Large intestine (tissue), 3 donors: Measurements from ENCODE around the gene DCP1B. TPM values are rescaled to one million over a fixed set of nuclear protein-coding genes. Genes with fewer than 3 reads are reported as not detected.

ENCODE experiments used
- DNase-seq, 2 donors: peaks; one replicate each; pipeline versions ENCODE4 v3.0.0 to v3.0.0-alpha.2; 2013
- H3K27ac ChIP-seq: one replicate; pipeline ENCODE4 v1.5.1; 2013; ENCODE audit warnings: low read length
- H3K27me3 ChIP-seq: 2 replicates; pipeline ENCODE4 v1.6.1; 2013; ENCODE audit warnings: low read length; ENCODE audit not compliant: control insufficient read depth, insufficient read depth
- H3K36me3 ChIP-seq: 2 replicates; pipeline ENCODE4 v1.6.1; 2013; ENCODE audit warnings: low read length; ENCODE audit not compliant: control insufficient read depth, insufficient read depth
- H3K4me1 ChIP-seq: one replicate; pipeline ENCODE4 v1.6.1; 2013; ENCODE audit warnings: low read length; ENCODE audit not compliant: control insufficient read depth, insufficient read depth
- H3K4me3 ChIP-seq: one replicate; pipeline ENCODE4 v1.5.1; 2013; ENCODE audit warnings: low read length
- H3K9me3 ChIP-seq: one replicate; pipeline ENCODE4 v1.6.1; 2013; ENCODE audit warnings: mild to moderate bottlenecking, low read depth, low read length, moderate library complexity; ENCODE audit not compliant: control insufficient read depth
- WGBS: methylation state at CpG from one replicate; pipeline ENCODE4 v1.1.5; 2013; ENCODE audit warnings: low lambda C conversion rate; ENCODE audit not compliant: insufficient coverage; 5-methylcytosine and 5-hydroxymethylcytosine counted together
- polyA plus RNA-seq: library from polyadenylated mRNA; unstranded; fragments of 120-200 nt; gene quantifications from one replicate; pipeline ENCODE4 v1.2.1, GENCODE V29; 2013

The DCP1B gene
- polyA plus RNA-seq, 1 donor = 17.2 TPM

DNA sequence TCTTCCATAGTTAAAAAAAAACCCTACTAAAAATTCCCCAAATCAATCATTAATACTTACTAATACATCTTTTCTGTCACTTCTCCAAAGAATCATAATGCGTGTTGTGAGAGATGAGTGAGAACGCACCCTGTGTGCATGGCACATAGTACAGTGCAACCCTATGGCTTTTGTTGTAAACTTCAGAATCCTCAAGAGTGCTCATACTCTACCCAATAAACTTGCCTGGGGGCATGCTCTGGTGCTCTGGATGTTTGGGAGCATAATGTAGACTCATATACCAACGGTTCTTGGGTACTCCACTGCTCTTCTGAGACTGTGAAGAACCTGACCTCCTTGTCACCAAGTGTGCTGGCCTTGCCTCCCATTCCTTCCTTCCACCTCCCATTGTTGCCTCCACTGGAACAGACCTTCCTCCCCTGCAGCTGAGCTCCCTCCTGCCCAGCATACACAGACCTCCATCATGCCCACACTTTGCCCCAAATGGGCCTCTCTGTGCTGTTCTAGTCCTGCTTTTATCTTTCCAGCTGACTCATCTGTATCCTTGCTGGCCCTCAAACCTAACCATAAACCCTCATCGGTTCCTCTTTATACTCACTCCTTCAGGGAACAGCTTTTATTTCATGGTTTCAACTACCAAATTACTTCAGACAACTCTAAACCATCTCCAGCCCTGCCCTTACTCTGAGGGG lies 8.9 kb downstream of the DCP1B start:
- no peaks in the 10 kb centered on the region for H3K27me3 ChIP-seq
- H3K36me3 ChIP-seq = peaks cover 16% of the 10 kb centered on the region
- no peaks in the 10 kb centered on the region for H3K9me3 ChIP-seq
- H3K27ac ChIP-seq = no peak overlapping the region
- no peak for DNase-seq
- no peak overlapping the region for H3K4me3 ChIP-seq
- 67% methylated on average over 1 of the region's 4 CpGs for WGBS
- H3K4me1 ChIP-seq = peaks cover 13% of the 10 kb centered on the region

DNA sequence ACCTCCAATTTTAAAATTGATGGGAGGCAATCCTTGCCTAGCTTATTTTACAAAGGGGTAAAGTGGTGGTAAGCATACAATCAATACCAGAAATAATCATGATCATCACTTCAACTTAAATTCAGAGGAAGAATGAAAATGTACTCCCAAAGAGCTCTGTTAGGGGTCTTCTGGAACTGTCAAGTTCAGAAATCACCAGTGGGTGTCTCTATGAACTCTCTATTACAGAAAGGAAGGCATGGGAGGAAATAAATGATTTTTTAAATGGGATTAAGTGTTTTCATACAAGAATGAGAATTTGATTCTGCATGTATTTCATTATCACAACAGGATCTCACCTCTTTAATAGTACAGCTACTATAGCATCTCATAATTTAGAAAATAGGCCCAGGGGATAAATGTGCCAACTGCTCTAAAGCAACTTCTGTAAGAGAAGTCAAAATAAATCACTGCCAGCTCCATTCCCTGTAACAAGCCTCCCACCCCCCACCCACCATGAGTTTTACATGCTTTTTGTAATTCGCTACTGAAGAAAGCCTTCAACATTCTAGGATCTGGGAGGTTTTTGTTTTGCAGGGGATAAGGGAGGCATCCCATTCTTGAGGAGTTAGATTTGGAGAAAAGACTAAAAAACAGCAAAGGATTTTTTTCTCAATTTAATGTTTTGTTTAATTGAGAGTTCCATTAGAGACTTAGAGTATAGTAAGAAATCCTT lies 9.7 kb downstream of the DCP1B start:
- Histone ChIP-seq H3K36me3 (peaks cover 16% of the 10 kb centered on the region), H3K27me3 (no peaks in the 10 kb centered on the region), H3K4me1 (peaks cover 13% of the 10 kb centered on the region), H3K27ac (peak overlapping the region; percentile 62), H3K4me3 (no peak overlapping the region), H3K9me3 (no peaks in the 10 kb centered on the region)
- no peak for DNase-seq
- WGBS = no CpG with 5 or more reads among the region's 1 CpG

DNA sequence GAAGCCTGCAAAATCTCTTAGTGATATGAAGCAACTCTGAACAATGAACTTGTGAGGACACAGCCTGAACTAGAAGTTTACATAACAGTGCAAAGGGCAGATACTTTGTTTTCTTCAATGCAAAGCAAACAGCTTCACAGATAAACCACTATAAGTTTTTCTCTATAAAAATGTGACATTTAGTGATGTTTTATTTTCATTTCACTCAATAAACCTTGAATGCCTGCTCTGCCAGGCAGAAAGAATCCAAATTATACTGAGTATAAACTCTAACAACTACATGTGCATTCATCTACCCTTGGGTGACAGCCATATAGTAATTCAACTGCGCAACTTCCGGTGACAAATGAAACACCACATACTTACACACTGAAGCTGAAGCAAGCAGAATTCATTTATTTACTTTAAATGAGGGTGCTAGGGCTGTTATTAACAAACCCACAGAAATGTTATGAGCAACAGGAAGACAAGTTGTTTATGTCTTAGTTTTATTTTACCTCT lies 10.3 kb downstream of the DCP1B start:
- no peak overlapping the region for H3K4me3 ChIP-seq
- no CpG with 5 or more reads among the region's 2 CpGs for WGBS
- no peaks in the 10 kb centered on the region for H3K27me3 ChIP-seq
- peak overlapping the region; percentile 62 for H3K27ac ChIP-seq
- peaks cover 22% of the 10 kb centered on the region for H3K36me3 ChIP-seq
- DNase-seq = peak; percentile 42 to 85
- H3K9me3 ChIP-seq = no peaks in the 10 kb centered on the region
- peaks cover 13% of the 10 kb centered on the region for H3K4me1 ChIP-seq

DNA sequence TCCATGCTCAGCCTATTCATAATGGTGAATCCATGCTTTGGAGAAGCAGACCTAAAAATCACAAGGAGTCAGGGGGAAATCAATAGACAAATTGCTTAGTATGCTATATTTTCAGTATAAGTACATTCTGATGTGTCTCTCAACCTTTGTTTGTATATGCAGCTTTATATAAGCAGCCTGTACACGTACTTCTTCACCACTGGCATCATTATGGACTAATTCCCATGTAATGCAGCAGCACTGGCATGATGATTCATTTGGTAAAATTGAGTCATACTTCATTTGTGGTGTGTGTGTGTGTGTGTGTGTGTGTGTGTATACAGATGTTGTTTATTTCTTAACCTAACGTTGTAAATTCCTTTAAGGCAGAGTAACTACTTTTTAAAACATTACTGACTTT lies 10.9 kb downstream of the DCP1B start:
- DNase-seq = no peak
- Histone ChIP-seq H3K27me3 (no peaks in the 10 kb centered on the region), H3K4me3 (no peak overlapping the region), H3K36me3 (peaks cover 26% of the 10 kb centered on the region), H3K9me3 (no peaks in the 10 kb centered on the region), H3K27ac (peak overlapping the region; percentile 62), H3K4me1 (peaks cover 13% of the 10 kb centered on the region)
- WGBS = 71% methylated on average over 1 of the region's 2 CpGs

DNA sequence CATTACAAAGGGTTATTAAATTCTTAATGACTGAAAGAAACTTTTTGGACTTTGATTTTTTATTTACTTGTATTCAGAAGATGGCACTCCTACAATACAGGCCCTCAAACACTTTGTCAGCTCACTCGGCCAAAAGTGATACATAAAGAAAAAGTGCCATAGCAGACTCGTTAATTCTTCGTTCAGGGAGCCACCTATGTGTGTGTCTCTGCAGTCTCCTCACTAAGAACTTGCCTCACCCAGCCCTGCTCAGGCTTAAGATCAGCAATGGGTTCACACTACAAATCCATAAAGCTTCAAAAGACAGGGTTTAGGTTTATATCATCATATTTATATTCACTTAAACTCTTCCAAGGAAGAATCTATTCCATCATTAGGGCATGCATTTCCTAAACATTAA lies 11.5 kb downstream of the DCP1B start:
- Histone ChIP-seq H3K9me3 (no peaks in the 10 kb centered on the region), H3K27me3 (no peaks in the 10 kb centered on the region), H3K27ac (no peak overlapping the region), H3K4me1 (peaks cover 13% of the 10 kb centered on the region), H3K36me3 (peaks cover 31% of the 10 kb centered on the region), H3K4me3 (no peak overlapping the region)
- 88% methylated on average over 3 of the region's 3 CpGs for WGBS
- DNase-seq = no peak

DNA sequence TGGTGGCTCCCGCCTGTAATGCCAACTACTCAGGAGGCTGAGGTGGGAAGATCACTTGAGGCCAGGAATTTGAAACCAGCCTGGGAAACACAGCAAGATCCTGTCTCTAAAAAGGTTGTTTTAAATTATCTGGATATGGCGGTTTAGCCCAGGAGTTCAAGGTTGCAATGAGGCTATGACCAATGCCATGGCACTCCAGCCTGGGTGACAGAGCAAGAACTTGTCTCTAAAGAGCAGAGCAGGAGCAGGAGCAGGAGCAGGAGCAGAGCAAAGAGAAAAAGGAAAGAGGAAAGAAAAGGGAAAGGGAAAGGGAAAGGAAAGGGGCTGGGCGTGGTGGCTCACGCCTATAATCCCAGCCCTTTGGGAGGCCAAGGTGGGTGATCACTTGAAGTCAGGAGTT lies 15.1 kb downstream of the DCP1B start:
- H3K27me3 ChIP-seq = no peaks in the 10 kb centered on the region
- no peak for DNase-seq
- H3K9me3 ChIP-seq = peaks cover 20% of the 10 kb centered on the region
- H3K4me1 ChIP-seq = peaks cover 9% of the 10 kb centered on the region
- H3K27ac ChIP-seq = no peak overlapping the region
- no CpG with 5 or more reads among the region's 4 CpGs for WGBS
- H3K4me3 ChIP-seq = no peak overlapping the region
- peaks cover 39% of the 10 kb centered on the region for H3K36me3 ChIP-seq

DNA sequence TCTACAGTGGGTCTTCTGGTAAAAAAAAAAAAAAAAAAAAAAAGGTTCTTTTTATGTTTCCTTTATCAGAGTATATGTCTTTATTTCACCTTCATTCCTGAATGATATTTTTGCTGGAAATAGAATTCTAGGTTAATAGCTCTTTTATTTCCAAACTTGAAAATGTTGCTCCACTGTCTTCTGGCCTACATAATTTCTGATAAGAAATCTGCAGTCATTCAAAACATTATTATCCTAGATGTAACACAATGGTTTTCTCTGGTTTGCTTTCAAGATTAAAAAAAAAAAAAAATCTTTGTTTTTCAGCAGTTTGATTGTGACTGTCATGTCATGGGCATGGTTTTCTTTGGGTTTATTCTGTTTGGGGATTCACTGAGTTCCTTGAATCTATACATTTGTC lies 19.5 kb downstream of the DCP1B start:
- H3K36me3 ChIP-seq = peaks cover 28% of the 10 kb centered on the region
- peaks cover 20% of the 10 kb centered on the region for H3K9me3 ChIP-seq
- no peak for DNase-seq
- H3K27ac ChIP-seq = no peak overlapping the region
- no peaks in the 10 kb centered on the region for H3K27me3 ChIP-seq
- no peak overlapping the region for H3K4me3 ChIP-seq
- H3K4me1 ChIP-seq = no peaks in the 10 kb centered on the region

DNA sequence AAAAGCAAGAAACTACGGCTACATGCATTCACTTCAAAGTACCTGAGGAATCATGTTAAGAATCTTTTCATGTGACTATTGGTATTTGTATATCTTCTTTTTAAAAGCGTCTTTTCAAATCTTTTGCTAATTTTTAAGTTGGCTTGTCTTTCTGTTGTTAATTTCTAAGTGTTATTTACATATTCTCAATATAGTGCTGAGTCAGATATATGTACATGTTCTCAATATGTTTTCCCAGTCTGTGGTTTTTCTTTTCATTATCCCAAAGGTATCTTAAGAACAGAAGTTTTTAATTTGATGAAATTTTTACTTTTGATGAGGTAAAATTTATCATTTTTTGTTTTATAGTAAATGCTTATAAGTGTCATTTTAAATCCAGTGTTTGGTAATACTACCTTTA lies 24.0 kb downstream of the DCP1B start:
- Histone ChIP-seq H3K4me1 (peaks cover 10% of the 10 kb centered on the region), H3K4me3 (no peak overlapping the region), H3K36me3 (no peaks in the 10 kb centered on the region), H3K27me3 (no peaks in the 10 kb centered on the region), H3K27ac (no peak overlapping the region), H3K9me3 (peaks cover 6% of the 10 kb centered on the region)
- 88% methylated on average over 1 of the region's 2 CpGs for WGBS
- DNase-seq = no peak

DNA sequence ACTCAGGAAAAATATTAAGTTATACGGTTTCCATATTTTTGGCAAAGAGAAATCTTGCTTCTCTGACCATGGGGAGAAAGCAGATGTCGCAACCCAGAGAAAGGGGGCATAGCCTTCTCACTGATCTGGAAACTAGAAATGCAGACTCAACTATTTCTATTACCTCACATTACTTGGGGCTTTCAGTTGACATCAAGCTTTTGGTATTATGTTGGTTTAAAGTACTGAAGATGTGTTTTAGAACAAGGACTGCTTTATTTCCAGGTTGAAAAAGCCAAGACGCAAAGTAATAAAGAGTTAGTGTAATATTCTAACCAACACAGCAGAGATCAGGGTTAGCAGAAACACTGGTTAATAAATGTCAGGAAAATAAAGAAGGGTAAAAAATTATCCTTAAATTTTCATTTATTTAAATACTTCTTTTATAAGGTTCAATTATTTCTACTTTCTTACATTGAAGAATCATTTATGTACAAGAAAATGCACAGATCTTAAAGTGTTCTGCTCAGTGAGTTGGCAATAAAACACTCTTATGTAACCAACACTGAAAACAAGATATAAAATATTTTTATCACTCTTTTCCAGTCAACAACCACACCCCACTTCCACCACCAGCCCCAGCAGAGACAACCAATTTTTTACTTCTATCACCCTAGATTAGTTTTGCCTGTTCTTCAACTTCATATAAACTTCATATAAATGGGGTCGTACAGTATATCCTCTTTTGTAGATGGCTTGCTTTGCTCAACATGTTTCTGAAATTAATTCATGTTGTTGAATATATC lies 26.0 kb downstream of the DCP1B start:
- Histone ChIP-seq H3K4me1 (peaks cover 10% of the 10 kb centered on the region), H3K36me3 (no peaks in the 10 kb centered on the region), H3K27ac (no peak overlapping the region), H3K27me3 (no peaks in the 10 kb centered on the region), H3K4me3 (no peak overlapping the region), H3K9me3 (no peaks in the 10 kb centered on the region)
- peak in 1 of 2 donors; percentile 20 for DNase-seq
- 89% methylated on average over 1 of the region's 4 CpGs for WGBS

DNA sequence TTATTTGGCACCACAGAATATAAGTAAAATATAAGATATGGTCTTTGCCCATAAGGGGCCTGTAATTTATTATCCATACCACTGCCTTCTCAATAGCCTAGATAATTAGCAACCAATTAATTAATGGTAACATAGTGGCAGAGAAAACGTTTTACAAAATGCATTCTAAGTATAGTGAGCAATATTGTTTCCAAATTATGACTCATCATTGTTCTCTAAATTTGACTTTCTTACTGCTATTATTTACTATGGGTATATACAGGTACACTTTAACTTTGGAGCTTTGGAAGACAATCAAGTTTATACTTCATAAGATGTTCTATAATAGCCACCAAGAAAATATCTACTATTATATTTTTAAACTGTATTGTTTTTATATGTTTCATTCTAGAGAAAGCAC lies 26.7 kb downstream of the DCP1B start:
- Histone ChIP-seq H3K27me3 (no peaks in the 10 kb centered on the region), H3K4me3 (no peak overlapping the region), H3K4me1 (peaks cover 13% of the 10 kb centered on the region), H3K9me3 (no peaks in the 10 kb centered on the region), H3K27ac (no peak overlapping the region), H3K36me3 (no peaks in the 10 kb centered on the region)
- DNase-seq = no peak
- no CpG with 5 or more reads among the region's 1 CpG for WGBS
